Stomach (tissue), 9 donors: ENCODE results near the gene SPRED3. TPM values are rescaled to one million over a fixed set of nuclear protein-coding genes. Genes with fewer than 3 reads are reported as not detected.

ENCODE experiments used
- DNase-seq, 2 donors: peaks; one replicate each; pipeline versions ENCODE4 v3.0.0 to v3.0.0-alpha.2; 2013 to 2019
- H3K27ac ChIP-seq, 5 donors: fragments of 200-600 bp in 4 of 5; sonication (generic) in 4 of 5; one replicate each; pipeline ENCODE4 v1.5.1; 2013 to 2019; ENCODE audit warnings: mild to moderate bottlenecking in 1 of 5, moderate library complexity in 1 of 5
- H3K27me3 ChIP-seq, 3 donors: fragments of 200-600 bp; sonication (generic); one replicate each; pipeline ENCODE4 v1.5.1; 2017 to 2019; ENCODE audit warnings: mixed run types in 1 of 3
- H3K36me3 ChIP-seq, 4 donors: fragments of 200-600 bp; sonication (generic); 1 replicate in 3 of 4; 2 replicates in 1 of 4; pipeline ENCODE4 v1.5.1; 2016 to 2019
- H3K4me1 ChIP-seq, 4 donors: fragments of 200-600 bp; sonication (generic); one replicate each; pipeline ENCODE4 v1.5.1; 2016 to 2019
- H3K4me3 ChIP-seq, 4 donors: fragments of 200-600 bp; sonication (generic) in 3 of 4; one replicate each; pipeline ENCODE4 v1.5.1; 2016 to 2019; ENCODE audit warnings: mild to moderate bottlenecking in 1 of 4
- H3K9me3 ChIP-seq, 4 donors: fragments of 200-600 bp; sonication (generic); one replicate each; pipeline ENCODE4 v1.5.1; 2016 to 2019
- EP300 ChIP-seq: sonication (generic); formaldehyde crosslinking; IDR thresholded peaks from one replicate; pipeline ENCODE4 v1.6.1; 2017; ENCODE audit warnings: antibody characterized with exemption
- POLR2A ChIP-seq, 4 donors: fragments of 450-650 bp; IDR thresholded peaks; one replicate each; pipeline ENCODE4 v1.6.1; 2016; ENCODE audit warnings: antibody characterized with exemption in 4 of 4, control low read depth in 2 of 4, mild to moderate bottlenecking in 1 of 4, moderate library complexity in 1 of 4
- POLR2AphosphoS5 ChIP-seq, 3 donors: sonication (generic); formaldehyde crosslinking; IDR thresholded peaks; one replicate each; pipeline ENCODE4 v1.6.1; 2016; ENCODE audit warnings: antibody characterized with exemption in 3 of 3
- WGBS, 5 donors: extraction: QIAGEN DNeasy Blood & Tissue Kit in 3 of 5; methylation state at CpG; one replicate each; pipeline versions ENCODE4 v1.1.5 to v1.1.7; 2013 to 2018; 5-methylcytosine and 5-hydroxymethylcytosine counted together
- intact Hi-C: fragments of 100-400 bp; cut with DNase I; formaldehyde crosslinking; loops from one replicate; pipeline ENCODE4 v1.15.1; 2023; ENCODE audit warnings: low total_unique reads
- polyA plus RNA-seq, 3 donors: library from polyadenylated mRNA; stranded (reverse); fragments of 200-250 nt; gene quantifications; one replicate each; pipeline ENCODE4 v1.2.3, GENCODE V29; 2013
- total RNA-seq, 5 donors: library from RNA; depleted of rRNA; stranded (reverse); fragments of >200 nt; gene quantifications; one replicate each; pipeline versions ENCODE4 v1.1.0 to v1.2.3, GENCODE V29; 2014 to 2016
- TF ChIP-seq, protein P1 (sequence below), 7 experiments: fragments of 450-650 bp in 4 of 7; fragments of 200-600 bp in 3 of 7; sonication (generic) in 3 of 7; IDR thresholded peaks; one replicate each; pipeline ENCODE4 v1.5.1; 2016 to 2019; ENCODE audit warnings: antibody characterized with exemption in 7 of 7, control low read depth in 2 of 7, mild to moderate bottlenecking in 1 of 7
- donor health status: healthy with polysubstance abuse.
- donor health status: Bipolar disorder and iron deficiency.
- donor health status: healthy.

SPRED3 gene
- total and polyA plus RNA-seq, 8 donors, result 0.12 to 3.6 (median 0.99) TPM; not detected in 4

DNA sequence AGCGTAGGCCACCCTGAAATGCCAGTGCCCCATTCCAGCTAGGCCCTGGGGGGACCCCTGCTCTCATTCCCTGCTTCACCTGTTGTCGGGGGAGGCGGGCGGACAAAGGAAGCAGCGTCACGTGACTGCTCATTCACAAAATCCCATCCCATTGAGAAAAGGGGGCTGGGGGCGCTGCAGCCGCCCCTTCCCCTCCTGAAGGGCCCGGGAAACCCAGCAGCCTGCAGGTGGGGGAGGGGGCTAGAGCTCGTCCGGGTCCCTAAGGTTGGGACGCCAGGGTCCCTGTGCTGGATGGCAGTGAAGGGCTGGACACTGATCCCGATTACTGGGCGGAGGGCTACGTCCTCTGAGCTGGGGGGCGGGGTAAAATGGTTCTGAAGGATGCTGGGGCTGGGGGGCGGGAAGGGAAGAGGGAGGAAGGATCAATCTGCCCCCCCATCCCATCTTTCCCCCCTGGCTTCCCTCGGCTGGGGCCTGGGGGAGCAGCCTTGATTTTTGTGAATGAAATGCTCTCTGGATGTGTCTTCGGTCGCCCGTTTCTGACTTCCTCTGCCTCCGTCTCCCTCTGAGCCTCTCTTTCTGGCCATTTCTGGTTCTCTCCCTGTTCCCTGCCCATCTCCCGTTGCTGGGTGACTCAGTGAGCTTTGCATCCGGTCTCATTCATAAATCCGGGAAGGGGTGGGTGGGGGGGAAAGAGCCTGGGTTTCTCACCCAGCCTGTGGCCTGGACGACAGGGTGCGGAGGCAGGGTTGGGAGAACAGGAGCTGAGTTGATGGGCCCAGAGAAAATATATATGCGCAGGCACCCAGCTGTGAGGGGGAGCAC is 816 bp downstream of the SPRED3 start:
- 4 to 8% (median 5%) methylated on average over 17 to 28 of the region's 28 CpGs for WGBS, 5 donors
- peak in 1 of 2 donors; percentile 60 for DNase-seq
- Histone ChIP-seq H3K27ac (peak overlapping the region in 4 of 5 donors; percentile 53 to 80 (median 67)), H3K4me1 (peaks cover 38 to 52% (median 43%) of the 10 kb centered on the region in 4 donors), H3K36me3 (peaks cover 0 to 18% (median 12%) of the 10 kb centered on the region in 4 donors), H3K9me3 (no peaks in the 10 kb centered on the region), H3K4me3 (peak overlapping the region; percentile 47 to 57 (median 54)), H3K27me3 (peaks cover 4 to 85% (median 24%) of the 10 kb centered on the region in 3 donors)
- no peak for TF ChIP-seq POLR2AphosphoS5 (IDR thresholded peaks at IDR 0.05)
- TF ChIP-seq POLR2A (IDR thresholded peaks at IDR 0.05), result no peak
- TF ChIP-seq, protein P1, sequence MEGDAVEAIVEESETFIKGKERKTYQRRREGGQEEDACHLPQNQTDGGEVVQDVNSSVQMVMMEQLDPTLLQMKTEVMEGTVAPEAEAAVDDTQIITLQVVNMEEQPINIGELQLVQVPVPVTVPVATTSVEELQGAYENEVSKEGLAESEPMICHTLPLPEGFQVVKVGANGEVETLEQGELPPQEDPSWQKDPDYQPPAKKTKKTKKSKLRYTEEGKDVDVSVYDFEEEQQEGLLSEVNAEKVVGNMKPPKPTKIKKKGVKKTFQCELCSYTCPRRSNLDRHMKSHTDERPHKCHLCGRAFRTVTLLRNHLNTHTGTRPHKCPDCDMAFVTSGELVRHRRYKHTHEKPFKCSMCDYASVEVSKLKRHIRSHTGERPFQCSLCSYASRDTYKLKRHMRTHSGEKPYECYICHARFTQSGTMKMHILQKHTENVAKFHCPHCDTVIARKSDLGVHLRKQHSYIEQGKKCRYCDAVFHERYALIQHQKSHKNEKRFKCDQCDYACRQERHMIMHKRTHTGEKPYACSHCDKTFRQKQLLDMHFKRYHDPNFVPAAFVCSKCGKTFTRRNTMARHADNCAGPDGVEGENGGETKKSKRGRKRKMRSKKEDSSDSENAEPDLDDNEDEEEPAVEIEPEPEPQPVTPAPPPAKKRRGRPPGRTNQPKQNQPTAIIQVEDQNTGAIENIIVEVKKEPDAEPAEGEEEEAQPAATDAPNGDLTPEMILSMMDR (IDR thresholded peaks at IDR 0.05), result no peak
- no peak for TF ChIP-seq EP300
- intact Hi-C loops, result loop anchor here (10.0 kb wide), 1 partner anchor 225 kb away; the partner anchor contains the start of genes EIF3K and MAP4K1

DNA sequence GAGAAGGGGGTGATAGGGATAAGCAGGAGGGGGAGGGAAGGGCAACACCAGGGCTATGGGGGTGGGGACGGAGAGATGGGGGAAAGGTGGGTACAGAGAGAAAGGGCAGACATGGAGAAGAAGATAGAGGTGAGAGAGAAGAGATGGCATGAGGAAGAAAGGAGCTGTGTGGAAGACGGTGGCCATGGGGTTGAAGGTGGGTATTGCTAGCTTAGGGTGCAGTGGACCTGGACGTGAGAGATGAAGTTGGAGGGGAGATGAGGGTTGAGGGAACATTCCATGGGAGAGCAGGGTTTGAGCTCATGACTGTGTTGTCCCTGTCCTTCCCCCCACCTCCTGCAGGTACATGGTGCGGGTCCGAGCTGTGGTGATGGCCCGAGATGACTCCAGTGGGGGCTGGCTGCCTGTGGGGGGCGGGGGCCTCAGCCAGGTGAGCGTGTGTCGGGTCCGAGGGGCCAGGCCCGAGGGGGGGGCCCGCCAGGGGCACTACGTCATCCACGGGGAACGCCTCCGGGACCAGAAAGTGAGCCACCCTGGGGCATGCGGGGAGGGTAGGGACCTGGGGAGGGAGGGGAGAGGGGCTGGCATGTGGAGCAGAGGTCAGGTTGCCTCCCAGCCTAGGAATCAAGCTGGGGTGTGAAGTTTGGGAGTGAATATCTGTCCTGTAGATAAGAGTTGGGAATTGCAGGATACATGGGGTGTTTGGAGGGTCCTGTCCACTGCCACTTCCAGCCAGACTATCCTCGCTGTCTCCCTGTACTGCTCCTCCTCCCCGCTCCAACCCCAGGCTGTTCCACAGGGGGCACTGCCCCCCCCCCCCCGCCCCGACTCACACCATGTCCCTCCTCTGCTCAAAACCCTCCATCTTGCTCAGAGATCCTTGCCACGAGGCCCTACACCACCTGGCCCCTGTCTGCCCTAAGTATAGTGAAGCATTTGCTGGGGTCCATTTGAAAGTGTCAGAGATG is 1.7 kb downstream of the SPRED3 start:
- peak overlapping the region in 2 of 5 donors; percentile 70 to 80 for H3K27ac ChIP-seq
- peaks cover 0 to 9% (median 4%) of the 10 kb centered on the region in 4 donors for H3K36me3 ChIP-seq
- WGBS, 5 donors, result 37 to 57% (median 41%) methylated on average over 15 to 22 of the region's 22 CpGs
- H3K9me3 ChIP-seq, result no peaks in the 10 kb centered on the region
- TF ChIP-seq POLR2AphosphoS5 (IDR thresholded peaks at IDR 0.05) (no peak), EP300 (no peak), POLR2A (IDR thresholded peaks at IDR 0.05) (no peak)
- TF ChIP-seq, protein P1 (IDR thresholded peaks at IDR 0.05), result no peak
- H3K4me1 ChIP-seq, result peaks cover 39 to 61% (median 47%) of the 10 kb centered on the region in 4 donors
- H3K27me3 ChIP-seq, result peaks cover 7 to 85% (median 33%) of the 10 kb centered on the region in 3 donors
- intact Hi-C loops, result loop anchor here (10.0 kb wide), 1 partner anchor 225 kb away; the partner anchor contains the start of genes EIF3K and MAP4K1
- H3K4me3 ChIP-seq, result no peak overlapping the region
- no peak for DNase-seq

DNA sequence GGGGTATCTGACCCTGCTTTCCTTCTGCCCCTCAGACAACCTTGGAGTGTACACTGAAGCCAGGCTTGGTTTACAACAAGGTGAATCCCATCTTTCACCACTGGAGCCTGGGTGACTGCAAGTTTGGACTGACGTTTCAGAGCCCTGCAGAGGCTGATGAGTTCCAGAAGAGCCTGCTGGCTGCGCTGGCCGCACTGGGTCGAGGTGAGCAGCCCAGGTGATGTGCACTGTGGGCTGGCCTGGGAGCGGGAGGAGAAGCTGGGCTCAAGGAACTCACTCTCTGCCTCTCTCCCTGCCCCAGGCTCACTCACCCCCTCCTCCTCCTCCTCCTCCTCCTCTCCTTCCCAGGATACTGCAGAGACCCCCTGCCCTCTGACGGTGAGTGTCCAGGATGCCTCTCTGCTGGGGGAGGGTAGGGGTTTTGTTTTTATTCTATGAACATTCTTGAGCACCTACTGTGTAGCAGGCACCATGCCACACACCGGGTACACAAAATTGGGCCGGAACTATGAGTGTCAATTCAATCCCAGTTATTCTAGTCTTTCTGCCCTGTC is 3.5 kb downstream of the SPRED3 start:
- H3K9me3 ChIP-seq, result no peaks in the 10 kb centered on the region
- intact Hi-C loops, result no loop called here
- peaks cover 25 to 52% (median 35%) of the 10 kb centered on the region in 4 donors for H3K4me1 ChIP-seq
- no peak overlapping the region for H3K4me3 ChIP-seq
- peaks cover 14 to 85% (median 32%) of the 10 kb centered on the region in 3 donors for H3K27me3 ChIP-seq
- WGBS, 5 donors, result 59 to 67% (median 64%) methylated on average over 8 of the region's 8 CpGs
- DNase-seq, result no peak
- TF ChIP-seq, protein P1 (IDR thresholded peaks at IDR 0.05), result no peak
- TF ChIP-seq POLR2A (IDR thresholded peaks at IDR 0.05) (no peak), POLR2AphosphoS5 (IDR thresholded peaks at IDR 0.05) (no peak), EP300 (no peak)
- no peaks in the 10 kb centered on the region for H3K36me3 ChIP-seq
- no peak overlapping the region for H3K27ac ChIP-seq
